Smooth muscle cell (in vitro differentiated cells): ENCODE results near the gene AFF3. TPM values are rescaled to one million over a fixed set of nuclear protein-coding genes. Genes with fewer than 3 reads are reported as not detected.

ENCODE experiments used
- DNase-seq: peaks from one replicate; lab custom pipeline; 2025; ENCODE audit not compliant: unreplicated experiment; lab: John Stamatoyannopoulos, UW
- H2AFZ ChIP-seq: fragments of 200-600 bp; sonication (generic); 2 replicates; pipeline ENCODE4 v1.6.0; 2016; ENCODE audit warnings: antibody characterized with exemption, low read depth, mild to moderate bottlenecking
- H3F3A ChIP-seq: fragments of 200-600 bp; sonication (generic); 2 replicates; pipeline ENCODE4 v1.6.0; 2017; ENCODE audit warnings: antibody characterized with exemption, low read depth
- H3K27ac ChIP-seq: fragments of 200-600 bp; sonication (generic); 2 replicates; pipeline ENCODE4 v1.5.1; 2016; ENCODE audit warnings: low read depth, mild to moderate bottlenecking
- H3K27me3 ChIP-seq: fragments of 200-600 bp; sonication (generic); 2 replicates; pipeline ENCODE4 v1.6.1; 2016; ENCODE audit warnings: low read depth, mild to moderate bottlenecking
- H3K36me3 ChIP-seq: fragments of 200-600 bp; sonication (generic); 2 replicates; pipeline ENCODE4 v1.5.1; 2016; ENCODE audit warnings: low read depth
- H3K4me1 ChIP-seq: fragments of 200-600 bp; sonication (generic); 2 replicates; pipeline ENCODE4 v1.5.1; 2016; ENCODE audit warnings: low read depth
- H3K4me2 ChIP-seq: fragments of 200-600 bp; sonication (generic); 2 replicates; pipeline ENCODE4 v1.6.0; 2016; ENCODE audit warnings: mild to moderate bottlenecking
- H3K4me3 ChIP-seq: fragments of 200-600 bp; sonication (generic); 2 replicates; pipeline ENCODE4 v1.5.1; 2016; ENCODE audit warnings: mild to moderate bottlenecking
- H3K79me2 ChIP-seq: fragments of 200-600 bp; sonication (generic); 2 replicates; pipeline ENCODE4 v1.6.0; 2016; ENCODE audit warnings: low read depth, mild to moderate bottlenecking
- H3K9ac ChIP-seq: fragments of 200-600 bp; sonication (generic); 2 replicates; pipeline ENCODE4 v1.6.0; 2016; ENCODE audit warnings: low read depth
- H3K9me3 ChIP-seq: fragments of 200-600 bp; sonication (generic); replicated peaks from 2 replicates; pipeline ENCODE4 v1.5.1; 2016; ENCODE audit warnings: low read depth
- H4K20me1 ChIP-seq: fragments of 200-600 bp; sonication (generic); 2 replicates; pipeline ENCODE4 v1.6.0; 2016; ENCODE audit warnings: low read depth
- CTCF ChIP-seq: fragments of 200-600 bp; sonication (generic); IDR thresholded peaks from 2 replicates; pipeline ENCODE4 v1.5.1; 2017; ENCODE audit warnings: borderline replicate concordance, mild to moderate bottlenecking, antibody characterized with exemption; ENCODE audit not compliant: insufficient read depth, poor library complexity, severe bottlenecking
- WGBS: methylation state at CpG from one replicate; pipeline ENCODE4 v1.1.7; 2016; ENCODE audit warnings: low lambda C conversion rate; 5-methylcytosine and 5-hydroxymethylcytosine counted together
- polyA plus RNA-seq: library from polyadenylated mRNA; unstranded; fragments of >200 nt; fragmentation: Nextera tagmentation; extraction: Ambion mirVana; gene quantifications from 2 replicates; pipeline ENCODE4 v1.2.1, GENCODE V29; 2016
- total RNA-seq: library from RNA; depleted of rRNA; stranded (reverse); fragments of >200 nt; gene quantifications from 2 replicates; pipeline ENCODE4 v1.2.3, GENCODE V29; 2014

AFF3 gene
- total and polyA plus RNA-seq, 2 experiments from 2014 or later: 0.27 to 0.39 TPM

DNA sequence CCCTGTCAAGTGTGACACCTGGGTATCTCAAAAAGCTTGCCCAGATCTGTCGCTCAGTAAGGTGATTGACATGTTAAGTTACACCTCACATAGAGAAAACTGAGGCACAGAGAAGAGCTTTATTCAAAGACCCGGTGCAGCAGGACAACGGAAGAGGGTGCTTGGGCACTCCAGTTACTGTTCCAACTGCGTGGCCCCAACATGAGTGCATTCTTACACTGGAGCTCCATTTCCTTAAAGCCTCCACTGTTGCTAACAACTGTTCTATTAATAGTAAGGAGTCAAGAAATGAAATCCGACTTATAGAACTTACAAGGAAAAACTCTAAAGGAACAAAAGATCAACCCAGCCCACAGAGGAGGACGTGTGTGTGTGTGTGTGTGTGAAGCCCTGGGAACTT lies 597.8 kb downstream of the AFF3 start:
- H3K4me3 ChIP-seq: no peak overlapping the region
- no peak for TF ChIP-seq CTCF
- peaks cover 18% of the 10 kb centered on the region for H3K27me3 ChIP-seq
- H3K4me1 ChIP-seq: no peaks in the 10 kb centered on the region
- H4K20me1 ChIP-seq: no peaks in the 10 kb centered on the region
- no peak overlapping the region for H3K9ac ChIP-seq
- H3K27ac ChIP-seq: no peak overlapping the region
- no peaks in the 10 kb centered on the region for H3K79me2 ChIP-seq
- H3K4me2 ChIP-seq: no peak overlapping the region
- no peak for DNase-seq
- H2AFZ ChIP-seq: no peak overlapping the region
- H3F3A ChIP-seq: no peaks in the 10 kb centered on the region
- 88% methylated on average over 6 of the region's 6 CpGs for WGBS
- H3K36me3 ChIP-seq: no peaks in the 10 kb centered on the region
- no peaks in the 10 kb centered on the region for H3K9me3 ChIP-seq

DNA sequence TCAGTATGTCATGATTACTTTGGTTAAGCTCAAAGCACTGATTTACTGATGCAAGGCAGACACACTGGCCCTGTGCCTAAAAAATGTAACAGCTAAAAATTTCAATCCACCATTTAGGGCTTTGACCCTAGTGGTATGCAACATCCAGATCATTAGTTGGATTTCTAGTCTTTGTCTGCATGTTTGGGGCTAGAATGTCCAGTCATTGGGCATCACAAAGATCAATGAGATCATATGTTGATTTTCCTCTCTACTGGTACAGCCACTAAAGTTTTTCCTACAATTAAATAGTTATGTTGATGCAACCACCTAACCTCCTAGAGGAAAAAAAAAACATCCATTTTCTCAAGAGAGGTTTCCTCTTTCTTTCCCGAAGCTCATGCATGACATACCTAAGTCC lies 599.1 kb downstream of the AFF3 start:
- no peak for DNase-seq
- no peak overlapping the region for H3K4me3 ChIP-seq
- H3K4me2 ChIP-seq: no peak overlapping the region
- no peaks in the 10 kb centered on the region for H3K36me3 ChIP-seq
- no peaks in the 10 kb centered on the region for H4K20me1 ChIP-seq
- H3K27ac ChIP-seq: no peak overlapping the region
- no peak overlapping the region for H2AFZ ChIP-seq
- H3K4me1 ChIP-seq: no peaks in the 10 kb centered on the region
- H3K27me3 ChIP-seq: peaks cover 16% of the 10 kb centered on the region
- WGBS: 94% methylated on average over 1 of the region's 1 CpG
- no peaks in the 10 kb centered on the region for H3F3A ChIP-seq
- no peaks in the 10 kb centered on the region for H3K79me2 ChIP-seq
- TF ChIP-seq CTCF: no peak
- no peaks in the 10 kb centered on the region for H3K9me3 ChIP-seq
- H3K9ac ChIP-seq: no peak overlapping the region

- no peaks in the 10 kb centered on the region for H3K9me3 ChIP-seq
- peaks cover 18% of the 10 kb centered on the region for H3K27me3 ChIP-seq
- TF ChIP-seq CTCF: no peak
- no peaks in the 10 kb centered on the region for H4K20me1 ChIP-seq
- H2AFZ ChIP-seq: no peak overlapping the region
- DNase-seq: no peak
- H3K27ac ChIP-seq: no peak overlapping the region
- H3K9ac ChIP-seq: no peak overlapping the region
- H3K4me2 ChIP-seq: no peak overlapping the region
- H3F3A ChIP-seq: no peaks in the 10 kb centered on the region
- no peaks in the 10 kb centered on the region for H3K79me2 ChIP-seq
- H3K4me3 ChIP-seq: no peak overlapping the region
- no peaks in the 10 kb centered on the region for H3K36me3 ChIP-seq
- H3K4me1 ChIP-seq: no peaks in the 10 kb centered on the region
- WGBS: 92% methylated on average over 4 of the region's 4 CpGs
Measured at GRCh38 chr2:99537910-99538485, 604.4 kb downstream of the AFF3 start.

GRCh38 chr2:99524056-99524455 lies 618.3 kb downstream of the AFF3 start:
- Histone ChIP-seq H4K20me1 (no peaks in the 10 kb centered on the region), H3K4me3 (no peak overlapping the region), H3F3A (no peaks in the 10 kb centered on the region), H3K27me3 (peaks cover 8% of the 10 kb centered on the region), H2AFZ (no peak overlapping the region), H3K27ac (no peak overlapping the region), H3K9me3 (no peaks in the 10 kb centered on the region), H3K9ac (no peak overlapping the region), H3K4me2 (no peak overlapping the region), H3K4me1 (no peaks in the 10 kb centered on the region), H3K79me2 (no peaks in the 10 kb centered on the region), H3K36me3 (no peaks in the 10 kb centered on the region)
- TF ChIP-seq CTCF: no peak
- 83% methylated on average over 2 of the region's 2 CpGs for WGBS
- no peak for DNase-seq
